Measurements from ENCODE around the gene DMC1. TPM values are rescaled to one million over a fixed set of nuclear protein-coding genes. Genes with fewer than 3 reads are reported as not detected.

DMC1 gene
- total and polyA plus RNA-seq, 4 donors, result 0.24 to 2.7 (median 1.8) TPM

DNA sequence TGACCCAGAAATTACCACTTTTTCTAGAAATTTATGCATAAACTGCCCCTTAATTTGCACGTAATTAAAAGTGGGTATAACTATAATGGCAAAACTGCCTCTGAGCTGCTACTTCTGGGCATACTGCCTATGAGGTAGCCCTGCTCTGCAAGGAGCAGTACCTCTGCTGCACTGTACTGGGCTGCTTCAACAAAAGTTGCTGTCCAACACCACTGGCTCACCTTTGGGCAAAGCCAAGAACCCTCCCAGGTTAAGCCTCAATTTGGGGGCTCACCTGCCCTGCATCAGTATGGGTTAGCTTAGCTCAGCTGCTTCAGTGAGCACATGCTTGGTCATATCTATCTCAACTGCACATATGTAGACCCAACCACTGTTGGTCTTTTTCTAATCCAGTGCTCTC, 4.5 kb downstream of the DMC1 start:
- H3K4me1 ChIP-seq (ENCODE audit: control insufficient read depth in 5 of 5, insufficient read depth in 5 of 5, low read length in 5 of 5), result peaks cover 0 to 17% (median 7%) of the 10 kb centered on the region in 5 donors
- H3K9me3 ChIP-seq (ENCODE audit: control insufficient read depth in 4 of 4, insufficient read depth in 3 of 4, low read length in 3 of 4), result no peaks in the 10 kb centered on the region
- no peaks in the 10 kb centered on the region for H3K27me3 ChIP-seq (ENCODE audit: control insufficient read depth in 3 of 3, insufficient read depth in 3 of 3, low read length in 2 of 3)
- no peak overlapping the region for H3K27ac ChIP-seq (ENCODE audit: low read depth in 1 of 2, low read length in 1 of 2)
- TF ChIP-seq CTCF (IDR thresholded peaks at IDR 0.05; ENCODE audit: control extremely low read depth, extremely low read depth), result no peak
- WGBS, 2 donors, result 100% methylated on average over 1 of the region's 1 CpG
- H3K4me3 ChIP-seq, result no peak overlapping the region
- no peak overlapping the region for H3K9ac ChIP-seq (ENCODE audit: insufficient read depth in 1 of 2, low read length in 2 of 2)
- ATAC-seq (ENCODE audit: insufficient read depth, low FRiP score), result no peak
- no peaks in the 10 kb centered on the region for H3K36me3 ChIP-seq (ENCODE audit: control insufficient read depth in 4 of 4, insufficient read depth in 4 of 4, low read length in 4 of 4)
- DNase-seq, result no peak

DNA sequence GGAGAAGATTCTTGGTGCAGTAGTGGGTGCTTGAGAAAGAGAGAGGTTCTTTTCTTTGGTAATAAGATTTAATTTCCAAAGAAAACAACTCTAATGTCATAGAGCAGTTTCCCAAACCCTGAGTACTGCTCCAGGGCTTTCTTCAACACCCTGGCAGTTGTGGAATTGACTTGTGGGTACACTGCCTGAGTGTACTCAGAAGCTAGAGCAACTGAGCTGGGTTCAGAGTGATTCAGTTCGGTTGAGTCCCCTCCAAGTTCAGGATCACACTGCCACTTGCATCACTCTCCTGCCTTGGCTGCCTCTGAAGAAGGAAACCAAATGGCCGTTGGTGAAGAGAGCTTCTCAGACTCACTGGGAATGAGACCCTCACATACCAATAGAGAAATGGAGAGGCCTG, 5.3 kb downstream of the DMC1 start:
- H3K27me3 ChIP-seq (ENCODE audit: control insufficient read depth in 3 of 3, insufficient read depth in 3 of 3, low read length in 2 of 3), result no peaks in the 10 kb centered on the region
- no peaks in the 10 kb centered on the region for H3K36me3 ChIP-seq (ENCODE audit: control insufficient read depth in 4 of 4, insufficient read depth in 4 of 4, low read length in 4 of 4)
- H3K4me3 ChIP-seq, result no peak overlapping the region
- no peaks in the 10 kb centered on the region for H3K9me3 ChIP-seq (ENCODE audit: control insufficient read depth in 4 of 4, insufficient read depth in 3 of 4, low read length in 3 of 4)
- no peak for ATAC-seq (ENCODE audit: insufficient read depth, low FRiP score)
- no peak for DNase-seq
- H3K9ac ChIP-seq (ENCODE audit: insufficient read depth in 1 of 2, low read length in 2 of 2), result no peak overlapping the region
- WGBS, 2 donors, result 73 to 80% methylated on average over 2 of the region's 2 CpGs
- peaks cover 0 to 15% (median 6%) of the 10 kb centered on the region in 5 donors for H3K4me1 ChIP-seq (ENCODE audit: control insufficient read depth in 5 of 5, insufficient read depth in 5 of 5, low read length in 5 of 5)
- H3K27ac ChIP-seq (ENCODE audit: low read depth in 1 of 2, low read length in 1 of 2), result no peak overlapping the region
- no peak for TF ChIP-seq CTCF (IDR thresholded peaks at IDR 0.05; ENCODE audit: control extremely low read depth, extremely low read depth)

- Histone ChIP-seq H3K27ac (ENCODE audit: low read depth in 1 of 2, low read length in 1 of 2) (no peak overlapping the region), H3K9ac (ENCODE audit: insufficient read depth in 1 of 2, low read length in 2 of 2) (no peak overlapping the region), H3K9me3 (ENCODE audit: control insufficient read depth in 4 of 4, insufficient read depth in 3 of 4, low read length in 3 of 4) (no peaks in the 10 kb centered on the region), H3K4me1 (ENCODE audit: control insufficient read depth in 5 of 5, insufficient read depth in 5 of 5, low read length in 5 of 5) (no peaks in the 10 kb centered on the region), H3K36me3 (ENCODE audit: control insufficient read depth in 4 of 4, insufficient read depth in 4 of 4, low read length in 4 of 4) (no peaks in the 10 kb centered on the region), H3K4me3 (no peak overlapping the region), H3K27me3 (ENCODE audit: control insufficient read depth in 3 of 3, insufficient read depth in 3 of 3, low read length in 2 of 3) (no peaks in the 10 kb centered on the region)
- 94 to 99% methylated on average over 3 of the region's 3 CpGs for WGBS, 2 donors
- ATAC-seq (ENCODE audit: insufficient read depth, low FRiP score), result no peak
- no peak for DNase-seq
- no peak for TF ChIP-seq CTCF (IDR thresholded peaks at IDR 0.05; ENCODE audit: control extremely low read depth, extremely low read depth)
Measured at GRCh38 chr22:38554281-38554680, 15.7 kb downstream of the DMC1 start.

Data from lung (tissue), 12 donors.